GM18505 (cell line): Measurements from ENCODE around the gene SETD7.
"Not testable (repeated sequence)": the region's sequence is repeated elsewhere in the genome, so short reads cannot be mapped to it uniquely, and the experiment has no call there.

Experiments used
- ATAC-seq: cut with Tn5 transposase; IDR thresholded peaks from one replicate; pipeline ENCODE4 v1.9.1; 2021; ENCODE audit not compliant: unreplicated experiment
- POLR2A ChIP-seq: IDR thresholded peaks from 4 replicates; pipeline ENCODE4 v1.6.1; 2011; ENCODE audit warnings: borderline replicate concordance; ENCODE audit not compliant: insufficient read depth, insufficient read length; ENCODE audit errors: extremely low read depth

SETD7 gene

GRCh38 chr4:139492429-139492828 is 63.6 kb downstream of the SETD7 start:
- ATAC-seq: no peak
- TF ChIP-seq POLR2A: no peak

GRCh38 chr4:139489638-139490037 is 66.4 kb downstream of the SETD7 start:
- TF ChIP-seq POLR2A: no peak
- ATAC-seq: no peak

GRCh38 chr4:139488442-139488841 is 67.6 kb downstream of the SETD7 start:
- TF ChIP-seq POLR2A: no peak
- no peak for ATAC-seq

GRCh38 chr4:139484783-139485311 is 71.2 kb downstream of the SETD7 start:
- no peak for ATAC-seq
- TF ChIP-seq POLR2A: no peak

GRCh38 chr4:139483000-139483399 is 73.0 kb downstream of the SETD7 start:
- no peak for TF ChIP-seq POLR2A
- no peak for ATAC-seq

GRCh38 chr4:139481465-139481864 is 74.6 kb downstream of the SETD7 start:
- ATAC-seq: no peak
- TF ChIP-seq POLR2A: no peak

- ATAC-seq: no peak
- no peak for TF ChIP-seq POLR2A
Observed at GRCh38 chr4:139476363-139476762, 79.7 kb downstream of the SETD7 start.

- no peak for TF ChIP-seq POLR2A
- ATAC-seq: no peak
Observed at GRCh38 chr4:139472852-139473251, 83.2 kb downstream of the SETD7 start.

- no peak for ATAC-seq
Observed at GRCh38 chr4:139470997-139471665, 84.9 kb downstream of the SETD7 start.

GRCh38 chr4:139470295-139470694 is 85.7 kb downstream of the SETD7 start:
- ATAC-seq: no peak
- no peak for TF ChIP-seq POLR2A

More at GRCh38 chr4:139470997-139471665, 84.9 kb downstream of the SETD7 start:
- TF ChIP-seq POLR2A: no peak

- TF ChIP-seq POLR2A: no peak
- ATAC-seq: no peak
Observed at GRCh38 chr4:139469869-139470268, 86.2 kb downstream of the SETD7 start.

GRCh38 chr4:139469216-139469615 is 86.8 kb downstream of the SETD7 start:
- TF ChIP-seq POLR2A: no peak

GRCh38 chr4:139468756-139469155 is 87.3 kb downstream of the SETD7 start:
- ATAC-seq: not testable (repeated sequence)

More at GRCh38 chr4:139469216-139469615, 86.8 kb downstream of the SETD7 start:
- ATAC-seq: no peak

- no peak for ATAC-seq
- TF ChIP-seq POLR2A: no peak
Observed at GRCh38 chr4:139465922-139466321, 90.1 kb downstream of the SETD7 start.

- not testable (repeated sequence) for ATAC-seq
Observed at GRCh38 chr4:139464512-139464911, 91.5 kb downstream of the SETD7 start.
